ENCODE measurements around the gene TJP1. TPM values are rescaled to one million over a fixed set of nuclear protein-coding genes. Genes with fewer than 3 reads are reported as not detected.

TJP1 gene
- total RNA-seq, 1 experiment from 2014 or later = 140 TPM

GRCh38 chr15:29727871-29728270 is 94.4 kb downstream of the TJP1 start:
- Histone ChIP-seq H4K20me1 (ENCODE audit: control insufficient read depth, insufficient read depth, insufficient read length) (no peaks in the 10 kb centered on the region), H3K27me3 (ENCODE audit: insufficient read depth, low read length) (no peaks in the 10 kb centered on the region), H3K56ac (ENCODE audit: insufficient read length, low read depth, low read length) (no peak overlapping the region), H2BK20ac (ENCODE audit: low read depth, low read length, poor library complexity, severe bottlenecking) (no peak overlapping the region), H3K79me1 (ENCODE audit: insufficient read depth, low read depth, low read length, poor library complexity, severe bottlenecking) (no peaks in the 10 kb centered on the region), H3K23me2 (ENCODE audit: insufficient read length, low read depth, low read length, poor library complexity, severe bottlenecking) (no peaks in the 10 kb centered on the region), H3K23ac (ENCODE audit: insufficient read length, low read depth, low read length) (no peak overlapping the region), H3K27ac (ENCODE audit: insufficient read length, low read depth, low read length) (no peak overlapping the region), H3K9me3 (ENCODE audit: control insufficient read depth, low read depth, low read length) (peaks cover 15% of the 10 kb centered on the region), H2BK12ac (ENCODE audit: insufficient read length, low read depth, low read length) (no peak overlapping the region), H2AK5ac (ENCODE audit: insufficient read length, low read length) (no peak overlapping the region), H2BK15ac (ENCODE audit: low read depth, low read length) (no peak overlapping the region), H4K5ac (ENCODE audit: insufficient read length, low read depth, low read length) (no peak overlapping the region), H4K8ac (replicated peaks; ENCODE audit: insufficient read length, low read depth, low read length) (no peak overlapping the region), H2AFZ (ENCODE audit: low read length) (no peak overlapping the region), H2BK5ac (ENCODE audit: insufficient read length, low read length) (no peak overlapping the region), H3K4me1 (ENCODE audit: insufficient read depth, low read length) (no peaks in the 10 kb centered on the region), H3K4ac (ENCODE audit: low read depth, low read length) (no peak overlapping the region), H4K91ac (ENCODE audit: insufficient read length, low read depth, low read length) (no peak overlapping the region), H2BK120ac (ENCODE audit: low read depth, low read length, poor library complexity, severe bottlenecking) (no peak overlapping the region), H3K14ac (ENCODE audit: insufficient read depth, low read length) (no peak overlapping the region), H3K4me2 (ENCODE audit: insufficient read depth, insufficient read length, low read length) (no peak overlapping the region), H3K9ac (ENCODE audit: extremely low read depth, insufficient read length, low read length) (no peak overlapping the region), H3K18ac (ENCODE audit: insufficient read length, low read depth, low read length) (no peak overlapping the region), H3T11ph (ENCODE audit: low read length) (no peak overlapping the region), H3K79me2 (ENCODE audit: insufficient read depth, low read length) (no peaks in the 10 kb centered on the region)
- H3K4me3 Mint-ChIP-seq = no peak overlapping the region
- TF ChIP-seq CTCF (conservative IDR thresholded peaks at IDR 0.05) = no peak
- no CpG with 5 or more reads among the region's 5 CpGs for WGBS (ENCODE audit: extremely low coverage, insufficient read length, low lambda C conversion rate)
- no peaks in the 10 kb centered on the region for H3K4me1 Mint-ChIP-seq
- DNase-seq = no peak
- H3K27me3 Mint-ChIP-seq (ENCODE audit: low read depth) = no peaks in the 10 kb centered on the region
- H3K36me3 Mint-ChIP-seq (ENCODE audit: insufficient read depth in 1 of 3, low read depth in 3 of 3) = peaks cover 61 to 98% (median 85%) of the 10 kb centered on the region in 3 experiments
- peaks cover 12 to 13% of the 10 kb centered on the region in 2 experiments for H3K9me3 Mint-ChIP-seq
- H3K27ac Mint-ChIP-seq = no peak overlapping the region
